Cardiac fibroblast (primary cell): ENCODE data around the gene RBM15.
A peak's percentile ranks its signal among the peaks of the same experiment; 100 is the strongest.

ENCODE experiments used
- DNase-seq, 2 donors: peaks; one replicate each; pipeline versions ENCODE4 v3.0.0 to v3.0.0-alpha.2; 2010; ENCODE audit warnings: low read depth in 2 of 2
- H3K4me3 ChIP-seq, 2 donors: replicated peaks in 1 of 2; 1 replicate in 1 of 2; 2 replicates in 1 of 2; pipeline ENCODE4 v1.5.1; 2011; ENCODE audit warnings: low read depth in 2 of 2, low read length in 2 of 2, mild to moderate bottlenecking in 2 of 2, moderate library complexity in 1 of 2
- TF ChIP-seq, protein P1 (sequence below): IDR thresholded peaks from one replicate; pipeline ENCODE4 v1.5.1; 2011; ENCODE audit warnings: low read depth, mild to moderate bottlenecking, low read length, inconsistent platforms

Gene RBM15

GRCh38 chr1:110309767-110310166, 29.4 kb upstream of the RBM15 start:
- TF ChIP-seq, protein P1, sequence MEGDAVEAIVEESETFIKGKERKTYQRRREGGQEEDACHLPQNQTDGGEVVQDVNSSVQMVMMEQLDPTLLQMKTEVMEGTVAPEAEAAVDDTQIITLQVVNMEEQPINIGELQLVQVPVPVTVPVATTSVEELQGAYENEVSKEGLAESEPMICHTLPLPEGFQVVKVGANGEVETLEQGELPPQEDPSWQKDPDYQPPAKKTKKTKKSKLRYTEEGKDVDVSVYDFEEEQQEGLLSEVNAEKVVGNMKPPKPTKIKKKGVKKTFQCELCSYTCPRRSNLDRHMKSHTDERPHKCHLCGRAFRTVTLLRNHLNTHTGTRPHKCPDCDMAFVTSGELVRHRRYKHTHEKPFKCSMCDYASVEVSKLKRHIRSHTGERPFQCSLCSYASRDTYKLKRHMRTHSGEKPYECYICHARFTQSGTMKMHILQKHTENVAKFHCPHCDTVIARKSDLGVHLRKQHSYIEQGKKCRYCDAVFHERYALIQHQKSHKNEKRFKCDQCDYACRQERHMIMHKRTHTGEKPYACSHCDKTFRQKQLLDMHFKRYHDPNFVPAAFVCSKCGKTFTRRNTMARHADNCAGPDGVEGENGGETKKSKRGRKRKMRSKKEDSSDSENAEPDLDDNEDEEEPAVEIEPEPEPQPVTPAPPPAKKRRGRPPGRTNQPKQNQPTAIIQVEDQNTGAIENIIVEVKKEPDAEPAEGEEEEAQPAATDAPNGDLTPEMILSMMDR, result no peak
- peak; percentile 60 to 77 for DNase-seq
- H3K4me3 ChIP-seq, result no peak overlapping the region

DNA sequence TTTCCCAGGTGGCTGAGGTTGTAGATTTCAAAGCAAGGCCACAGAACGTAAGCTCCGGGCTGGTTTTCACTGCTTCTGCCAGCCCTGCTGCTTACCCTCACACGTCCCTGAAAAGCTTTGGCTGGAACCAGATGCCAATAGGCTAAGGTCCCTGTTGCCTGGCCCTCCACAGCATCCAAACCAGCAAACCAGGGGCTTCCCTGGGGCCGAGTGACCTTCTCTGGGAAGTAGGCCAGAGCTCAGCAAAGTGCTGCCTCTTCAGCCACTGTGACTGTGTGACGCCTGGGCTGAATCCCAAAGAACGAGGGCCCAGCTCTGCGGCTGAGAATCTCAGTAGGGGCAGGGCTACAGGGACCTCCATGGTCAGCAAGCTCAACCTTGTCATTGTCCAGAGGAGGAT, 28.9 kb upstream of the RBM15 start:
- TF ChIP-seq, protein P1, result no peak
- DNase-seq, result no peak
- no peak overlapping the region for H3K4me3 ChIP-seq

- peak; percentile 82 to 89 for DNase-seq
- H3K4me3 ChIP-seq, result no peak overlapping the region
- TF ChIP-seq, protein P1, result peak; percentile 94
These were observed 26.7 kb upstream of the RBM15 start for GRCh38 chr1:110312188-110313121.

DNA sequence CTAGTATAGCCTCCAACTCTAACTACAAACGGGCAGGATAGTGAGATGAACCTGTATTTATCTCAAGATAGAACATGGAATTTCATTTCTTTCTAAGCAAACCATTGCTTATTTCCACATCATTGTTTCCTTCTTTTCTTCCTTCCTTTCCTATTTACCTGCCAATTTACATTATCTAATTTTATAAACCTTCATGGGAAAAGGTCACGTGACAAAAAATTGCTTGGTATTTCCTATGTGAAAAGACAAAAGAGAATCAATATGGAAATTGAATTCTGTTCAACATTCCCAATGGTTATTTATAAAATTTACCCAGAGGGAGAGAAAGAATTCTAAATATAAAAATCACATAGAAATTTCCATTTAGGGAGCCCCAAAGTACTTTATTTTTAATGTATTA, 22.4 kb upstream of the RBM15 start:
- H3K4me3 ChIP-seq, result no peak overlapping the region
- no peak for DNase-seq
- TF ChIP-seq, protein P1, result no peak

GRCh38 chr1:110318046-110318445, 21.1 kb upstream of the RBM15 start:
- no peak for DNase-seq
- H3K4me3 ChIP-seq, result no peak overlapping the region
- TF ChIP-seq, protein P1, result no peak

- no peak for DNase-seq
- TF ChIP-seq, protein P1, result no peak
- no peak overlapping the region for H3K4me3 ChIP-seq
These were observed 19.6 kb upstream of the RBM15 start for GRCh38 chr1:110319332-110320167.
